ENCODE results near the gene STK39. TPM values are rescaled to one million over a fixed set of nuclear protein-coding genes. Genes with fewer than 3 reads are reported as not detected.

STK39 gene
- total and polyA plus RNA-seq, 2 of the 4 experiments (the other 2 are of a cell fraction), result 11.8 to 16.4 TPM

DNA sequence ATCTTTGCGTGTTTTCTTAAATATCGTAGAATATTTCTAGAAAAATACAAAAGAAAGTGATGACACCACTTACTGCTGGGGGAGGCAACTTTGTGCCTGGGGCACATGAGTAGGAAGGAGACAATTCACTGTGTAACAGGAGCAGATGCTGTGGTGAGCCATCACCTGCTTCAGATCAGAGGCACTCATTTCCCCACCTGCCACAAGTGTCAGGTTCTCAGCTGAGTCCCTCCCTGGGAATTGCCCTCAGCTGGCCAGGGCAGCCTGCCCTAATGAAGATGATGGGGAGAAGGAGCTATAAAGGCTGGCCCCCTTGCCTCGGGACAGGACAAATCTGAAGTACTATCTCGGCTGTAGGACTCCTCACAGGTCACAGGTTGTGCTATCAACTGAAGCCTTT, 322.8 kb downstream of the STK39 start:
- Histone ChIP-seq H3K79me1 (ENCODE audit: low read depth in 1 of 2, low read length in 2 of 2) (no peaks in the 10 kb centered on the region), H3K4ac (ENCODE audit: low read depth, low read length) (no peak overlapping the region), H3K36me3 (ENCODE audit: control insufficient read depth, insufficient read depth, low read length) (no peaks in the 10 kb centered on the region), H4K91ac (ENCODE audit: insufficient read depth, low read depth, low read length) (no peak overlapping the region), H4K8ac (ENCODE audit: low read depth in 2 of 2, low read length in 2 of 2) (no peak overlapping the region), H2AK9ac (replicated peaks; ENCODE audit: low read depth, low read length, poor library complexity) (no peak overlapping the region), H3K9me1 (ENCODE audit: insufficient read depth, low read length) (no peaks in the 10 kb centered on the region), H3K23ac (ENCODE audit: low read depth, low read length) (no peak overlapping the region), H3K9me3 (ENCODE audit: control insufficient read depth, insufficient read depth, low read length) (no peaks in the 10 kb centered on the region), H2BK5ac (ENCODE audit: low read depth, low read length, poor library complexity, severe bottlenecking) (no peak overlapping the region), H4K5ac (ENCODE audit: low read depth, low read length) (no peak overlapping the region), H3K4me1 (ENCODE audit: control insufficient read depth, insufficient read depth, low read length) (no peaks in the 10 kb centered on the region), H3K27ac (ENCODE audit: insufficient read depth, low read length) (no peak overlapping the region), H2BK120ac (ENCODE audit: low read depth, low read length) (no peak overlapping the region), H4K20me1 (ENCODE audit: insufficient read depth, low read length) (no peaks in the 10 kb centered on the region), H2BK20ac (ENCODE audit: low read depth, low read length) (no peak overlapping the region), H2AFZ (replicated peaks; ENCODE audit: low read length, poor library complexity) (no peak overlapping the region), H3K56ac (ENCODE audit: extremely low read depth, insufficient read depth, low read length) (no peak overlapping the region), H3K4me3 (ENCODE audit: insufficient read depth, low read depth, low read length) (no peak overlapping the region), H2BK15ac (ENCODE audit: low read depth, low read length) (no peak overlapping the region), H3K9ac (ENCODE audit: low read depth, low read length) (no peak overlapping the region), H3K4me2 (ENCODE audit: low read depth, low read length) (no peak overlapping the region), H3K14ac (replicated peaks; ENCODE audit: low read depth, low read length) (no peak overlapping the region), H3K18ac (ENCODE audit: low read depth, low read length) (no peak overlapping the region), H2AK5ac (ENCODE audit: low read depth, low read length) (no peak overlapping the region), H3K27me3 (ENCODE audit: control insufficient read depth, insufficient read depth, low read length) (peaks cover 2% of the 10 kb centered on the region; the same call in 1 of the 2 replicates)
- ATAC-seq (ENCODE audit: low read depth) (no peak), DNase-seq (no peak)
- intact Hi-C loops (cut with micrococcal nuclease) (no loop called here), in situ Hi-C loops (cut with MboI; ENCODE audit: low sequenced_read_pairs) (no loop called here), dilution Hi-C loops (cut with HindIII; ENCODE audit: low sequenced_read_pairs, unreplicated experiment) (no loop called here)
- ChIA-PET POLR2A (ENCODE audit: unreplicated experiment) (no interaction called here), CTCF (no interaction called here)
- BruUV-seq (replicated peaks), result no TSS peak
- TF ChIP-seq, protein P1, sequence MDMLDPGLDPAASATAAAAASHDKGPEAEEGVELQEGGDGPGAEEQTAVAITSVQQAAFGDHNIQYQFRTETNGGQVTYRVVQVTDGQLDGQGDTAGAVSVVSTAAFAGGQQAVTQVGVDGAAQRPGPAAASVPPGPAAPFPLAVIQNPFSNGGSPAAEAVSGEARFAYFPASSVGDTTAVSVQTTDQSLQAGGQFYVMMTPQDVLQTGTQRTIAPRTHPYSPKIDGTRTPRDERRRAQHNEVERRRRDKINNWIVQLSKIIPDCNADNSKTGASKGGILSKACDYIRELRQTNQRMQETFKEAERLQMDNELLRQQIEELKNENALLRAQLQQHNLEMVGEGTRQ (IDR thresholded peaks at IDR 0.05; ENCODE audit: low read depth, low read length), result no peak
- TF ChIP-seq MXI1 (IDR thresholded peaks at IDR 0.05; ENCODE audit: borderline replicate concordance, low read depth, low read length) (no peak), CEBPB (IDR thresholded peaks at IDR 0.05; ENCODE audit: low read depth, low read length) (no peak), POLR2A (IDR thresholded peaks at IDR 0.05; ENCODE audit: low read depth, low read length) (no peak)
- TF ChIP-seq, protein P2, sequence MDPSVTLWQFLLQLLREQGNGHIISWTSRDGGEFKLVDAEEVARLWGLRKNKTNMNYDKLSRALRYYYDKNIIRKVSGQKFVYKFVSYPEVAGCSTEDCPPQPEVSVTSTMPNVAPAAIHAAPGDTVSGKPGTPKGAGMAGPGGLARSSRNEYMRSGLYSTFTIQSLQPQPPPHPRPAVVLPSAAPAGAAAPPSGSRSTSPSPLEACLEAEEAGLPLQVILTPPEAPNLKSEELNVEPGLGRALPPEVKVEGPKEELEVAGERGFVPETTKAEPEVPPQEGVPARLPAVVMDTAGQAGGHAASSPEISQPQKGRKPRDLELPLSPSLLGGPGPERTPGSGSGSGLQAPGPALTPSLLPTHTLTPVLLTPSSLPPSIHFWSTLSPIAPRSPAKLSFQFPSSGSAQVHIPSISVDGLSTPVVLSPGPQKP (IDR thresholded peaks at IDR 0.05; ENCODE audit: borderline replicate concordance, low read depth, low read length), result no peak
- WGBS, 2 experiments (ENCODE audit: extremely low coverage in 2 of 2, insufficient read length in 1 of 2), result no CpG with 5 or more reads among the region's 4 CpGs
